Adrenal gland (tissue), 12 donors: ENCODE results near the gene METTL25B. TPM values are rescaled to one million over a fixed set of nuclear protein-coding genes. Genes with fewer than 3 reads are reported as not detected.

Experiments used
- DNase-seq, 7 donors: peaks; one replicate each; pipeline ENCODE4 v3.0.0-alpha.2; 2019 to 2020
- H3K27ac ChIP-seq, 5 donors: fragments of 200-600 bp; sonication (generic) in 4 of 5; 1 replicate in 3 of 5; 2 replicates in 2 of 5; pipeline versions ENCODE4 v1.5.1 to v1.8.0; 2016 to 2020; ENCODE audit warnings: mild to moderate bottlenecking in 1 of 5
- H3K27me3 ChIP-seq: fragments of 200-600 bp; 2 replicates; pipeline ENCODE4 v1.8.0; 2021
- H3K36me3 ChIP-seq, 2 donors: fragments of 200-600 bp; replicated peaks in 1 of 2; 1 replicate in 1 of 2; 2 replicates in 1 of 2; pipeline versions ENCODE4 v1.5.1 to v1.8.0; 2018 to 2022
- H3K4me1 ChIP-seq, 2 donors: fragments of 200-600 bp; replicated peaks in 1 of 2; 1 replicate in 1 of 2; 2 replicates in 1 of 2; pipeline versions ENCODE4 v1.5.1 to v1.8.0; 2018 to 2021
- H3K4me3 ChIP-seq, 4 donors: fragments of 200-600 bp; sonication (generic) in 3 of 4; one replicate each; pipeline ENCODE4 v1.5.1; 2016 to 2018
- H3K9me3 ChIP-seq, 3 donors: fragments of 200-600 bp; sonication (generic) in 1 of 3; replicated peaks in 1 of 3; 1 replicate in 2 of 3; 2 replicates in 1 of 3; pipeline versions ENCODE4 v1.5.1 to v1.8.0; 2016 to 2021
- CTCF ChIP-seq, 6 experiments: fragments of 450-650 bp in 4 of 6; fragments of 200-600 bp in 2 of 6; sonication (generic) in 1 of 6; IDR thresholded peaks; 1 replicate in 5 of 6; 2 replicates in 1 of 6; pipeline versions ENCODE4 v1.5.1 to v1.8.0; 2016 to 2021; ENCODE audit warnings: antibody characterized with exemption in 6 of 6, mild to moderate bottlenecking in 2 of 6, moderate library complexity in 1 of 6
- POLR2A ChIP-seq, 2 donors: fragments of 450-650 bp; IDR thresholded peaks; one replicate each; pipeline ENCODE4 v1.6.1; 2017; ENCODE audit warnings: antibody characterized with exemption in 2 of 2, mild to moderate bottlenecking in 2 of 2, moderate library complexity in 1 of 2
- WGBS, 4 donors: extraction: QIAGEN DNeasy Blood & Tissue Kit in 2 of 4; methylation state at CpG; one replicate each; pipeline versions ENCODE4 v1.1.5 to v1.1.7; 2013 to 2017; 5-methylcytosine and 5-hydroxymethylcytosine counted together
- intact Hi-C, 2 donors: fragments of 100-400 bp; cut with DNase I; formaldehyde crosslinking; loops; one replicate each; pipeline versions ENCODE4 v1.14.1 to v1.15.0; 2022 to 2023
- polyA plus RNA-seq, 3 donors: library from polyadenylated mRNA; stranded (reverse); fragments of 200-250 nt in 2 of 3; fragments of 350-450 nt in 1 of 3; fragmentation: Illumina TruSeq in 1 of 3; extraction: RNeasy Lipid Tissue Mini Kit (QIAGEN cat#74804) in 1 of 3; gene quantifications; one replicate each; pipeline ENCODE4 v1.2.3, GENCODE V29; 2013 to 2014
- total RNA-seq, 9 donors: library from RNA; depleted of rRNA in 4 of 9; stranded (reverse); fragments of >200 nt in 4 of 9; fragments of 120-200 nt in 1 of 9; fragmentation: NEBNext Ultra II Directional in 1 of 9; extraction: Animal tissue kit (Norgen Biotek cat#: 25700) in 1 of 9; gene quantifications; one replicate each; pipeline versions ENCODE4 v1.1.0 to v1.2.4, GENCODE V29; 2013 to 2023
- donor health status: healthy with polysubstance abuse.
- donor health status: Bipolar disorder and iron deficiency.
- donor health status: DM: yes; HTN: yes; CAD: no.
- donor health status: DM: no; HTN: no; CAD: no.
- donor health status: DM: no; HTN: no; CAD: no.
- donor health status: DM: yes; HTN: yes; CAD: no.

The METTL25B gene
- total and polyA plus RNA-seq, 12 donors = 17.4 to 140 (median 32.5) TPM

DNA sequence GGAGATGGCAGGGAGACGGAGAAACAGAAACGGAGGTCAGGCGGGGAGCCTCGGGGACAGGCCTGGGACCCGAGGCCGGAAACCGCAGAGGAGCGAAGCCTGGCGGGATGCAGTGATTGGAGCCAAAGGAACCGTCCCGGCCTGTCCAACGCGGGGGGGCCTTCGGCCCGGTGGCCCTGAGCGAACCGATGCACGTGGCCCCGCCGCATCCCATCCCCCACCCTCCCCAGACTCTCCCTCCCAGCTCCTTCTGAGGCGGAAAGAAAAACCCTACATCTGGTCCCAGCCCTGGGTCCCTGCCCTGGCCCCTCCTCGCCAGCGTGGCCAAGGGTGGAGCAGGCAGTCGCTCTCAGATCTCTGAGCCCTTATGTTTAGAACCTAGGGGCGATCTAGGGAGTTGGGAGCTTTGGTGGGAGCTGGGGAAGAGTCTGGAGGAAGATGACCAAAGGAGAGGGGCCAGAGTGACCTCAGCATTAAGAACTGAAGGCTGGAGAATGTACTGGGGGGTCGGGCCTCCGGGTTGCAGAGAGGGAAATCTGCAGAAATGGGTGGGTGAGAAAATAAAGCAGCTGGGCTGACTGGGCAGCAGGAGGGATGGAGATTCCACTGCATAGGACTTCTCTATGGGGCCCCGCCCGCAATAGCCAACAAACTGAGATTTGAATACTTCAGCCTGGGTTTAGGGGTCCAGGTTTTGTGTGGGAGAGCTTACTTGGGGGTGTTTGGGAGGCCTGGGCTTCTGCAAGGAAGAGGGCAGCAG lies 21.4 kb upstream of the METTL25B start:
- Histone ChIP-seq H3K9me3 (no peaks in the 10 kb centered on the region), H3K27ac (peak overlapping the region; percentile 30 to 66 (median 52)), H3K27me3 (no peaks in the 10 kb centered on the region), H3K4me1 (peaks cover 23 to 31% of the 10 kb centered on the region in 2 donors), H3K36me3 (no peaks in the 10 kb centered on the region), H3K4me3 (peak overlapping the region in 3 of 4 donors; percentile 7 to 59 (median 31))
- WGBS, 4 donors = 10 to 33% (median 11%) methylated on average over 12 to 29 of the region's 29 CpGs
- TF ChIP-seq POLR2A (IDR thresholded peaks at IDR 0.05) = peak in 1 of 2 donors; percentile 22
- no peak for TF ChIP-seq CTCF (IDR thresholded peaks at IDR 0.05)
- peak; percentile 65 to 83 (median 80) for DNase-seq
- intact Hi-C loops = no loop called here

GRCh38 chr1:156707417-156708217 lies 20.7 kb upstream of the METTL25B start:
- TF ChIP-seq POLR2A (IDR thresholded peaks at IDR 0.05) (no peak), CTCF (IDR thresholded peaks at IDR 0.05) (no peak)
- Histone ChIP-seq H3K4me1 (peaks cover 27 to 36% of the 10 kb centered on the region in 2 donors), H3K4me3 (no peak overlapping the region), H3K36me3 (no peaks in the 10 kb centered on the region), H3K27me3 (no peaks in the 10 kb centered on the region), H3K9me3 (no peaks in the 10 kb centered on the region), H3K27ac (peak overlapping the region in 1 of 5 donors; percentile 52)
- WGBS, 4 donors = 61 to 76% (median 69%) methylated on average over 7 to 8 of the region's 8 CpGs
- no peak for DNase-seq
- intact Hi-C loops = no loop called here

DNA sequence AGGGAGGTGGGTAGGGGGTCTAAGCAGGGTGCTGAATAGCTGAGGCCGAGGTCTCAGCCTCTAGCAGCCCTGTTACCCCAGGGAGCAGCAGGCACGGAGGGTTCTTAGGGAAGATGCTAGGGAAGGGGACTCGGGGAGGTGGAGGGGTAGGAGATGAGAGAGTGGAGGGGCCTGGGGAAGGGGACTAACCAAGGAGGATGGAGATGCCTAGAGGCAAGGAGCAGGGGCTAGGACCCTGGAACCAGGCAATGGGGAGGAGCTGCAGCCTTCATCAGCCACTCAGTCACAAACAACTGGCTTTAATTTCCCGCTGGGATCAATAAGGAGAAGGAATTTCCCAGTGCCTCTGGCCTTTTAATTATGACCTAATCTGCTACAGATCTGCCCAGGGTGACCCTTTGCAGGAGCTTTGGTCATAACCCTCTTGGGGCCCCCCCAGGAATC lies 20.0 kb upstream of the METTL25B start:
- Histone ChIP-seq H3K4me1 (peaks cover 32 to 41% of the 10 kb centered on the region in 2 donors), H3K9me3 (no peaks in the 10 kb centered on the region), H3K27me3 (no peaks in the 10 kb centered on the region), H3K27ac (peak overlapping the region in 1 of 5 donors; percentile 52), H3K36me3 (no peaks in the 10 kb centered on the region), H3K4me3 (no peak overlapping the region)
- WGBS, 4 donors = 70 to 87% (median 76%) methylated on average over 4 of the region's 4 CpGs
- intact Hi-C loops = no loop called here
- no peak for DNase-seq
- no peak for TF ChIP-seq CTCF (IDR thresholded peaks at IDR 0.05)
- TF ChIP-seq POLR2A (IDR thresholded peaks at IDR 0.05) = no peak

DNA sequence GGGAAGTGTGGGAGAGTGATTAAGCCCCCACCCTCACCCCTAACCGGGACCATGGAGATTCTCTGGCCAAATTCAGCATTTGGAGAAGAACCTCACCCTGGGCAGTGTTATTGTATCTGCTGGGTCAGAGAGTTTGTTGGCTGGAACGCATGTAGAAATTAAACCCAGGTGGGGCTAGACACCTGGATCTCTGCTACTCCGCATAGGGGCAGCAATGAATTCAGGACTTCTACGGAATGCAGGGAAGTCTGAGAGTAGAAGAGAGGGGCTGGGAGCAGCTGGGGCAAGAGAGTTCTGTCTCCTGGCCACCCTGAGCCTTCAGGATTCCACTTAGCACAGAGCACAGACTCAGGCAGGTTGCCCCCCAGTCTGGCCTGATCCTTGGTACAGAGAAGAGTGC lies 19.2 kb upstream of the METTL25B start:
- Histone ChIP-seq H3K4me3 (no peak overlapping the region), H3K27ac (no peak overlapping the region), H3K27me3 (no peaks in the 10 kb centered on the region), H3K9me3 (no peaks in the 10 kb centered on the region), H3K4me1 (peaks cover 32 to 41% of the 10 kb centered on the region in 2 donors), H3K36me3 (no peaks in the 10 kb centered on the region)
- intact Hi-C loops = no loop called here
- no peak for DNase-seq
- WGBS, 4 donors = 81 to 94% (median 88%) methylated on average over 3 to 4 of the region's 4 CpGs
- TF ChIP-seq CTCF (IDR thresholded peaks at IDR 0.05) (no peak), POLR2A (IDR thresholded peaks at IDR 0.05) (no peak)
